ENCODE data around the gene PNPLA6. TPM values are rescaled to one million over a fixed set of nuclear protein-coding genes. Genes with fewer than 3 reads are reported as not detected.

Gene PNPLA6
- total RNA-seq, 1 experiment from 2014 or later = 217 TPM

DNA sequence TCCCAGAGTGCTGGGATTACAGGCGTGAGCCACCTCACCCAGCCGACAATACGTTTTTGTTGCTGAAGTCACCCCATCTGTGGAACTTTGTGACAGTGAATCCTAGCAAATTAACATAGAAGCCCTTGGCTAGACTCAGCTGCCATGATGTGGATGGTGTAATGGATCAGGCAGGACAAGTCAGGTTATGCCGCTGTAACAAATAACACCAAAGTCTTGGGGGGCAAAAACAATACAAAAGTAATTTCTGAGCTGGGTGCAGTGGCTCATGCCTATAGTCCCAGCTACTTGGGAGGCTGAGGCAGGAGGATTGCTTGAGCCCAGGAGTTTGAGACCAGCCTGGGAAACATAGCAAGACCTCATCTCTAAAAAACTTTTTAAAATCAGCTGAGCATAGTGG is 29.3 kb downstream of the PNPLA6 start:
- H4K20me1 ChIP-seq (ENCODE audit: low read length) = no peaks in the 10 kb centered on the region
- no peak for ATAC-seq
- intact Hi-C loops (cut with micrococcal nuclease) = no loop called here
- H3K79me2 ChIP-seq (ENCODE audit: low read length) = no peaks in the 10 kb centered on the region
- H2AFZ ChIP-seq (ENCODE audit: low read length) = no peak overlapping the region
- no peak for TF ChIP-seq CTCF (conservative IDR thresholded peaks at IDR 0.05; ENCODE audit: low read depth, low read length)
- TF ChIP-seq EZH2 (IDR thresholded peaks at IDR 0.05; ENCODE audit: low read length, unreplicated experiment) = no peak
- no peak for TF ChIP-seq EZH2phosphoT487 (IDR thresholded peaks at IDR 0.05; ENCODE audit: borderline replicate concordance, low read length)
- H3K4me1 ChIP-seq (ENCODE audit: insufficient read depth, low read length) = no peaks in the 10 kb centered on the region
- H3K27ac ChIP-seq (ENCODE audit: low read length) = no peak overlapping the region
- H3K9me3 ChIP-seq (ENCODE audit: low read length) = no peaks in the 10 kb centered on the region
- DNase-seq = no peak
- no peak overlapping the region for H3K4me2 ChIP-seq (ENCODE audit: low read length)
- ChIA-PET CTCF (interaction anchor here (0.8 kb wide), 1 partner anchor 116 kb away, joined by 3 read pairs; the partner anchor contains the start of gene TRAPPC5), POLR2A (ENCODE audit: unreplicated experiment) (no interaction called here)
- H3K27me3 ChIP-seq (ENCODE audit: low read length) = no peaks in the 10 kb centered on the region
- H3F3A ChIP-seq (ENCODE audit: low read length, unreplicated experiment) = no peaks in the 10 kb centered on the region
- no TSS peak for BruUV-seq (replicated peaks)
- H3K36me3 ChIP-seq (ENCODE audit: low read depth, low read length) = peaks cover 6% of the 10 kb centered on the region; the same call in 1 of the 2 replicates
- no peaks in the 10 kb centered on the region for H3K9me2 ChIP-seq (replicated peaks; ENCODE audit: low read length)
- no peak overlapping the region for H3K9ac ChIP-seq (ENCODE audit: low read length)
- no peak overlapping the region for H3K4me3 ChIP-seq (ENCODE audit: low read length)

- Histone ChIP-seq H4K20me1 (ENCODE audit: low read length) (no peaks in the 10 kb centered on the region), H3K4me1 (ENCODE audit: insufficient read depth, low read length) (no peaks in the 10 kb centered on the region), H3K36me3 (ENCODE audit: low read depth, low read length) (0 out of 2 replicates have a peak, but pooled peaks cover 3% of the 10 kb centered on the region), H3K9ac (ENCODE audit: low read length) (no peak overlapping the region), H2AFZ (ENCODE audit: low read length) (no peak overlapping the region), H3K79me2 (ENCODE audit: low read length) (no peaks in the 10 kb centered on the region), H3K27me3 (ENCODE audit: low read length) (no peaks in the 10 kb centered on the region), H3F3A (ENCODE audit: low read length, unreplicated experiment) (no peaks in the 10 kb centered on the region), H3K4me2 (ENCODE audit: low read length) (no peak overlapping the region), H3K27ac (ENCODE audit: low read length) (no peak overlapping the region), H3K9me2 (replicated peaks; ENCODE audit: low read length) (no peaks in the 10 kb centered on the region), H3K4me3 (ENCODE audit: low read length) (no peak overlapping the region), H3K9me3 (ENCODE audit: low read length) (no peaks in the 10 kb centered on the region)
- no TSS peak for BruUV-seq (replicated peaks)
- ATAC-seq (no peak), DNase-seq (no peak)
- intact Hi-C loops (cut with micrococcal nuclease) = no loop called here
- CTCF ChIA-PET = interaction anchor here (0.8 kb wide), 1 partner anchor 115 kb away, joined by 3 read pairs; the partner anchor contains the start of gene TRAPPC5
- POLR2A ChIA-PET (ENCODE audit: unreplicated experiment) = no interaction called here
- no peak for TF ChIP-seq EZH2phosphoT487 (IDR thresholded peaks at IDR 0.05; ENCODE audit: borderline replicate concordance, low read length)
- TF ChIP-seq EZH2 (IDR thresholded peaks at IDR 0.05; ENCODE audit: low read length, unreplicated experiment) = no peak
- TF ChIP-seq CTCF (conservative IDR thresholded peaks at IDR 0.05; ENCODE audit: low read depth, low read length) = no peak
These were observed 29.8 kb downstream of the PNPLA6 start for GRCh38 chr19:7565332-7565731.

- Histone ChIP-seq H2AFZ (ENCODE audit: low read length) (no peak overlapping the region), H3K27ac (ENCODE audit: low read length) (no peak overlapping the region), H3K27me3 (ENCODE audit: low read length) (no peaks in the 10 kb centered on the region), H3K9me3 (ENCODE audit: low read length) (no peaks in the 10 kb centered on the region), H3K36me3 (ENCODE audit: low read depth, low read length) (no peaks in the 10 kb centered on the region), H4K20me1 (ENCODE audit: low read length) (no peaks in the 10 kb centered on the region), H3K9ac (ENCODE audit: low read length) (no peak overlapping the region), H3F3A (ENCODE audit: low read length, unreplicated experiment) (no peaks in the 10 kb centered on the region), H3K4me2 (ENCODE audit: low read length) (no peak overlapping the region), H3K79me2 (ENCODE audit: low read length) (no peaks in the 10 kb centered on the region), H3K4me1 (ENCODE audit: insufficient read depth, low read length) (no peaks in the 10 kb centered on the region), H3K9me2 (replicated peaks; ENCODE audit: low read length) (no peaks in the 10 kb centered on the region), H3K4me3 (ENCODE audit: low read length) (no peak overlapping the region)
- DNase-seq (no peak), ATAC-seq (no peak)
- no TSS peak for BruUV-seq (replicated peaks)
- intact Hi-C loops (cut with micrococcal nuclease) = no loop called here
- ChIA-PET POLR2A (ENCODE audit: unreplicated experiment) (no interaction called here), CTCF (no interaction called here)
- TF ChIP-seq EZH2 (IDR thresholded peaks at IDR 0.05; ENCODE audit: low read length, unreplicated experiment) (no peak), EZH2phosphoT487 (IDR thresholded peaks at IDR 0.05; ENCODE audit: borderline replicate concordance, low read length) (no peak), CTCF (conservative IDR thresholded peaks at IDR 0.05; ENCODE audit: low read depth, low read length) (no peak)
These were observed 35.2 kb downstream of the PNPLA6 start for GRCh38 chr19:7570761-7571160.
